Naive B cell (primary cell): ENCODE results near the gene ICA1. TPM values are rescaled to one million over a fixed set of nuclear protein-coding genes. Genes with fewer than 3 reads are reported as not detected.

ENCODE experiments used
- polyA plus RNA-seq, 6 donors: library from polyadenylated mRNA; unstranded; fragments of 300-500 nt; fragmentation: Illumina TruSeq; gene quantifications; one replicate each; pipeline ENCODE4 v1.2.3, GENCODE V29; 2021; ENCODE audit warnings: low read depth in 6 of 6

ICA1 gene
- polyA plus RNA-seq, 6 donors from 2014 or later, result 0.13 to 0.22 (median 0.19) TPM; not detected in 2

Other genes with a start within 250 kb of the ICA1 start
- not detected for gene NXPH1, start 171.4 kb upstream of the ICA1 start, polyA plus RNA-seq